GM11168 (cell line): ENCODE measurements around the gene TUBA3C.
"Not testable (repeated sequence)": the region's sequence is repeated elsewhere in the genome, so short reads cannot be mapped to it uniquely, and the experiment has no call there.

Source experiments
- in situ Hi-C: fragments of 300-500 bp; cut with MboI; formaldehyde crosslinking; loops from one replicate; pipeline ENCODE4 v1.12.0; 2022; ENCODE audit warnings: low sequenced_read_pairs; ENCODE audit not compliant: unreplicated experiment

The TUBA3C gene

DNA sequence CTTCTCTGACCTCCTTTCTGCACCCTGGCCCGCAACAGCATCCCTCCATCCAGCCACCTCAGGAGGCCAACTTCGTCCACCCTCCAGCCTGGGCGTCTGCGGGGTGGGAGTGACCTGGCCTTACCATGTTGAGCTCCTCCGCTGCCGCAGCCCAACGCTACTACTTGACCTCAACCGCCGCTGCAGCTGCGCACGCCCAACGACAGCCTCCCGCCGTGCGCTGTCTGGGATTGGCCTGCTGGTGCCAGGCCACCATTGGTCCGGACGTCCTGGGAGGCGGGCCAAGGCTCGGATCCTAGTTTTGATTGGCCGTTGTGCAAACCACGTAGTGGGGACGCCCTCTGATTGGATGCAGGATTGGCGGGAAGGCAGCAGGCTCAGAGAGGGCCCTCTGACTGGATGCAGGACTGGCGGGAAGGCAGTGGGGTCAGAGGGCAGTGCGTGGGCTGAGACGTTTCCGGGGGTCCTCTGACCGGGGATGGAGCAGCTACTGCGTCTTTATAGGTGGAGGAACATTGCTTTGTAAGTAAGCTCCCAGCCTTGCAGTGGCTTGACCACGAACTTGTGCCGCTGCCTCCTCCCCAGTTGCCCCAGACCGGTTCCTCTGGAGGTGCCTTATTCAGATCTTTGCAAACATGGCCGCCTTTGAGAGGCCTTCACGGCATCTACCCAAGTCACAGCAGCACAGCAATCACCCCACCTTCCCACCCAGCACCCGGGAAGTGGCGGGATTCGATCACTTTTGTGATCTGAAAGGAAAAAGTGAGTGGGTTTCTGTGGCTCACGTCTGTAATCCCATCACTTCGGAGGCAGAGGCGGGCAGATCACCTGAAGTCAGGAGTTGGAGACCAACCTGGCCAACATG lies at the start of gene TUBA3C:
TSS of gene TUBA3C (minus strand) at position 204 of the 865 bp plus-strand sequence. CDS start at position 127, 77 bp downstream.
- in situ Hi-C loops: no loop called here

DNA sequence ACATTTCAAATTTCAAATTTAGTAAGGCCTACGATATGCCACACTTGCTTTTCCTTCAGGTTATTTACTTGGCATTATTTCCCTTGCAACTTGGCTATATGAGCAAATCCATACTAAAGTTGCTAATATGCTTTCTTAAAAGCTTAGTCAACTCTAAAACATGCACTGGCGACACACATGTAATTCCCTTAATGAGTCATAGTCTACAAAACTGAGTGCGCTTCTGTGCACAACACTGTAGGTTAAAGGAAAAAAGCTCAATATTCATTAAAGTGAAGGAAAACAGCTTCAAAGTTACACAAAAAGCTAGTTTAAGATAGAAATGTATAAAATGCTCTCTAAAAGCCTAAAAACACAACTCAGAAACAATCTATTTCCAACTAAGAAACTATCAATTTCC lies 25.8 kb upstream of the TUBA3C start:
- in situ Hi-C loops: loop anchor here (10.0 kb wide), 1 partner anchor 497 kb away; no protein-coding TSS in a partner anchor

- in situ Hi-C loops: not testable (repeated sequence)
These were observed 11.0 kb upstream of the TUBA3C start for GRCh38 chr13:19192622-19193021.

GRCh38 chr13:19189911-19190310 lies 8.3 kb upstream of the TUBA3C start:
- in situ Hi-C loops: not testable (repeated sequence)

DNA sequence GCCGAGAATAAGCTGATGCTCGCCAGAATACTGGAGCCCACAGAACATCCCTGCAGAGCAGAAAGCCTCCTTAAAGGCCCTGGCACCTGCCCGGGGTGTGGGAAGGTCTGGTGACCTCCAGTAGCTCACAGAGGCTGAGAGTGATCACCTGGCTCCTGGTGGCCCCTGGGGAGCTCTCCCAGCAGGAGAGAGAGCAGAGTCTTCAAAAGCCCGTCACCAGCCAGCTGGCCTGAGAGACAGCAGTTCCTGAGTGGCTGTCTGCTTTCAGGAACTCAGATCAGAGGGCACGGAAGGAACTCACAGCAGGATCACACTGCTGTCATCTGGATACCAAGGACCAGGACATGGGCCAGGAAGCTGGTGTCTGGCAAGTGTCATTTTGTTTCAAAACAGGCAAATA lies 7.7 kb upstream of the TUBA3C start:
- in situ Hi-C loops: not testable (repeated sequence)

DNA sequence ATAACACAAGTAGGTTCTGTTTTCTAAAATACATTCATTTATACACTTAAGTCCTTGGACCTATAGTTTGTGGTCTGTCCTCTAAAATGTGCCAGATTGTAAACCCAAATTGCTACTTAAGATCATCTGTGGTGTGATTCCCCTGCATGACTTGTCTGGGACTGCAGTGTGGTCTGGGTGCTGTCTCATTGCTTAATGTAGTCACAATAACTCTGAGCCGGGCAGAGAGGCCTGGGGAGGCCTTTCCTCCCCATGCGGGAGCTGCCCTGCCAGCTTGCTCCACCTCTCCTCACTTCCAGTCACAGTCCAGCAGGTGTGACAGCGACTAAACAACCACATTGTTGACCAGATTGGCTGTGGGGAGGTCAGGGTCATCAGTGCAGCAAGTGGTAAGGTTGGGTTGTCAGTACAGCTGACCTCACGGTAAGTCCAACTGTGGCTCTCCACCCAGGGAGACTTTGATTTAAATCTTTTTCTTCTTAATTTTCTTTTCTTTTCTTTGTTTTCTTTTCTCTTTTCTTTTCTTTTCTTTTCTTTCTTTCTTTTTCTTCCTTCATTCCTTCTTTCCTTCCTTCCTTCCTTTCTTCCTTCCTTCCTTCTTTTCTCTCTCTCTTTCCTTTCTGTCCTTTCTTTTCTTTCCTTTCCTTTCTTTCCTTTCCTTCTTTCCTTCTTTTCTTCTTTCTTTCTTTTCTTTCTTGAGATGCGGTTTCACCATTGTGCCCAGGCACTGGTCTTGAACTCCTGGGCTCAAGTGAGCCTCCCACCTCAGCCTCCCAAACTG lies 4.4 kb upstream of the TUBA3C start:
- in situ Hi-C loops: no loop called here

DNA sequence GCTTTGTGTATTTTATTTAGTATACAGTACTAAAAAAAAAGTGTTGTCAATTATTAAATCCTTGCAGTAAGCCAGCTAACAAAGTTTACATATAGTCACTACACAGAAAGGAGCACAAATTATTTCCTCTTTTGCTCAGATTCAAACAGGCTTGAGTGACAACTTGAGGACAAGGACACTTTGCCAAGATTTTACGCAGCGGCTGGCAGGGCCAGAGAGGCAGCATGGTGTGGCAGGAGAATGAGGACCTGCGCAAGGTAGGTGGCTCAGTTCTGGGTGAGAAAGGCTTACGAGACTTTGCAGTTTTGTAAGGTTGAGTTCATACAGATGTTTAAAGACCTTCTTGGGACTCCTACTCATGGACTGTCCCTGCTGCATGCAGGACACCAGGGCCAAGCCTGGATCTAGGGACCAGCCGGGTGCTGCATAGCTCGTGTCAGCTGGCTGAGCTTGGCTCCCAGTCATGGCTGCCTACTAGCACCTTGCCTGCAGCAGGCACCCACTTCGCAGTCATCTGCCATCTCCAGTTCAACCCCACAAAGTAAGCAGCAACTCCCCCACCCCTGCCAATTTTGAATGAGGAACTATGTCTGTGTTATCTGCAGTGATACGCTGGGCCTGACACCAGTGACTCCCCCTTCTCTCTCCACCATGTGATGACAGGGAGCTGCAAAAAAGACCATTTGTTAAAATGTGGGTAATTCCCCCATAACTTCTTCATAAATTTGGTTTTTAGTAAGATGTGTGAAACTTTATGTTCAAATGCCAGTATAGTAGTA lies 3.7 kb upstream of the TUBA3C start:
- in situ Hi-C loops: no loop called here

GRCh38 chr13:19184176-19184575 lies 2.6 kb upstream of the TUBA3C start:
- in situ Hi-C loops: no loop called here

DNA sequence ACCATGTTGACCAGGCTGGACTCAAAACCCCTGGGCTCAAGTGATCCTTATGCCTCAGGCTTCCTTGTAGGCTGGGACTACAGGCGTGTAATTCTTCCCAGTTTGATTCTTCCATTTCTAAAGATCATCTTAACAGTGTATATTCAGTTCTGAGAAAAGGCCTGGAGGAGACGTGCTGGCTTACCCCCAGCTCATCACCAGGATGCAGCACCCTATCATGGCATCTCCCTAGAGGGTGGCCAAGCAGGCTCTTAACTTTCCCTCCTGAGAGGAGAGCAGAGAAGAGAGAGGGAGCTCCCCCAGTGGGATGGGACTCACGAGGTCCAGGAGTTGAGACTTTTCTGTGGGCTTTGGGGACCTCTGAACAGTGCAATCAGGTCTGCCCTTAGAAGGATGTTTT lies 2.1 kb upstream of the TUBA3C start:
- in situ Hi-C loops: no loop called here

GRCh38 chr13:19182536-19182935 lies 912 bp upstream of the TUBA3C start:
- in situ Hi-C loops: no loop called here

GRCh38 chr13:19181021-19181620 lies 503 bp downstream of the TUBA3C start:
- in situ Hi-C loops: no loop called here

- in situ Hi-C loops: no loop called here
These were observed 1.7 kb downstream of the TUBA3C start for GRCh38 chr13:19179916-19180315.

GRCh38 chr13:19178901-19179593 lies 2.6 kb downstream of the TUBA3C start:
- in situ Hi-C loops: no loop called here

GRCh38 chr13:19176981-19177776 lies 4.4 kb downstream of the TUBA3C start:
- in situ Hi-C loops: not testable (repeated sequence)

- in situ Hi-C loops: no loop called here
These were observed 7.9 kb downstream of the TUBA3C start for GRCh38 chr13:19173752-19174151.

- in situ Hi-C loops: no loop called here
These were observed 9.0 kb downstream of the TUBA3C start for GRCh38 chr13:19172647-19173030.

GRCh38 chr13:19172007-19172646 lies 9.5 kb downstream of the TUBA3C start:
- in situ Hi-C loops: no loop called here

DNA sequence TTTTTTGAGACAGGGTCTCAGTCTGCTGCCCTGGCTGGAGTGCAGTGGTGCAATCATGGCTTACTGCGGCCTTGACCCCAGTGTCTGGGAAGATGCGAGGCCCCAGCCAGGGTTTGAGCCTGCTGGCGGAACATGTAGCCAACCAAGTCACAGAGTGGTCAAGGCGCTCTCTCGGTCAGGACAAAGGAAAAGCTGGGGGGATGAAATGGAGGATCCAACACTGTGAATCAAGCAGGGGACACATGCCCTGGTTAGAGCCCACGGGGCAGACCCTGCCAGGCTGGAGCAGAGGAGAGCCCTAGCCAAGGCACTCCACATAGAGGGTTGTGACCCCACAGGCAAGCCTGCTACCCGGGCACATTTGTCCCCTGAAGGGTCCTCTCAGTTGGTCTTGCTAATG lies 10.1 kb downstream of the TUBA3C start:
- in situ Hi-C loops: no loop called here
